AG10803 (cell line): ENCODE measurements around the gene ERC1.

Source experiments
- DNase-seq: peaks from one replicate; pipeline ENCODE4 v3.0.0; 2010; ENCODE audit warnings: low read depth
- H3K4me3 ChIP-seq: 2 replicates; pipeline ENCODE4 v1.5.1; 2011; ENCODE audit warnings: mild to moderate bottlenecking, low read length, control low read depth
- TF ChIP-seq, protein P1 (sequence below): conservative IDR thresholded peaks from 2 replicates; pipeline ENCODE4 v1.5.1; 2011; ENCODE audit warnings: mild to moderate bottlenecking, low read length, control low read depth, inconsistent platforms

The ERC1 gene

DNA sequence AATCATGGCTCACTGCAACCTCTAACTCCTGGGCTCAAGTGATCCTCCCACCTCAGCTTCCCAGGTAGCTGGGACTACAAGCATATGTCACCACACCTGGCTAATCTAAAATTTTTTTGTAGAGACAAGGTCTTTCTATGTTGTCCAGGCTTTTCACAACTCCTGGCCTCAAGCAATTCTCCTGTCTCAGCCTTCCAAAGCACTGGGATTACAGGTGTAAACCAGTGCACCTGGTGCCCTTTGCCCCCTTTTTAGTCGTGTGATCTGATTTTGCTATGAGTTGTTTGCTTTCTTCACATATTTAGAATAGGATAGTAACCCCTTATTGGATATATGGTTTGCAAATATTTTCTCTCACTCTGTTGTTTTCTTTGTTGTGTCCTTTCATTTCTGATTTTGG, 39.8 kb upstream of the ERC1 start:
- no peak for DNase-seq
- H3K4me3 ChIP-seq: no peak overlapping the region
- TF ChIP-seq, protein P1, sequence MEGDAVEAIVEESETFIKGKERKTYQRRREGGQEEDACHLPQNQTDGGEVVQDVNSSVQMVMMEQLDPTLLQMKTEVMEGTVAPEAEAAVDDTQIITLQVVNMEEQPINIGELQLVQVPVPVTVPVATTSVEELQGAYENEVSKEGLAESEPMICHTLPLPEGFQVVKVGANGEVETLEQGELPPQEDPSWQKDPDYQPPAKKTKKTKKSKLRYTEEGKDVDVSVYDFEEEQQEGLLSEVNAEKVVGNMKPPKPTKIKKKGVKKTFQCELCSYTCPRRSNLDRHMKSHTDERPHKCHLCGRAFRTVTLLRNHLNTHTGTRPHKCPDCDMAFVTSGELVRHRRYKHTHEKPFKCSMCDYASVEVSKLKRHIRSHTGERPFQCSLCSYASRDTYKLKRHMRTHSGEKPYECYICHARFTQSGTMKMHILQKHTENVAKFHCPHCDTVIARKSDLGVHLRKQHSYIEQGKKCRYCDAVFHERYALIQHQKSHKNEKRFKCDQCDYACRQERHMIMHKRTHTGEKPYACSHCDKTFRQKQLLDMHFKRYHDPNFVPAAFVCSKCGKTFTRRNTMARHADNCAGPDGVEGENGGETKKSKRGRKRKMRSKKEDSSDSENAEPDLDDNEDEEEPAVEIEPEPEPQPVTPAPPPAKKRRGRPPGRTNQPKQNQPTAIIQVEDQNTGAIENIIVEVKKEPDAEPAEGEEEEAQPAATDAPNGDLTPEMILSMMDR: no peak

DNA sequence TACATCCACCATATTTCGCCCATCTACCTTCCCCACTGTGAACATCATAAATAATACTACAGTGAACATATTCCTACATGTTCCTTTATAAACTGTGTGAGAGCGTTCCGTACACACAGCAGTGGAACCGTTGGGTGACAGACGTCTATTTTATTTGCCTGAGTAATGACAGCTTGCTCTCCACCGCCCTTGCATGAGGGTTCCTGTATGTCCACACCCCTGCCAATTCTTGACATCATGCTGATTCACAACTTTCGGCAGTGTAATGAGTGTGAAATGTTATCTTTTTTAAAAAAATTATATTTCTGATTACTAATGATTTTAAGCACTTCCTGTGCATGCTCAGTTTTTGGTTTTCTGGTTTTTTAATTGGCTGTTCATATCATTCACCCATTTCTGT, 37.2 kb upstream of the ERC1 start:
- TF ChIP-seq, protein P1: no peak
- H3K4me3 ChIP-seq: no peak overlapping the region
- peak; percentile 54 for DNase-seq

DNA sequence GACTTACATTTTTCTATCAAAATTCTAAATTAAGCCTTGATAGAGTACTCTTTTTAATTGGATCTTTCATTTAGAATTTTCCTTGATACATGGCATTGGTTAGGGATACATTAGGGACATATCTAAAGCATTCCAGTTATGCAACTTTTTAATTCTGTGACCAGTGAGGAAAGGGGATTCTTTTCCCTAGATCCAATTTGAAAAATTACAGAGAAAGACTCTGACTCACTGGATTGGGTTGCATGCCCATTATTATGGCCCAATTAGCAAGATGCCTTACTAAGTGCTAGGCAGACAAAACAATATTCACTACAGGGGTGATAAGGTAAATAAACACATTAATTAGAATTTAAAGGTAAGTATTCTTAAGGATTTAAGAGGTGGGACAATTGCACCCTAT, 36.3 kb upstream of the ERC1 start:
- peak; percentile 54 for DNase-seq
- TF ChIP-seq, protein P1: no peak
- no peak overlapping the region for H3K4me3 ChIP-seq

DNA sequence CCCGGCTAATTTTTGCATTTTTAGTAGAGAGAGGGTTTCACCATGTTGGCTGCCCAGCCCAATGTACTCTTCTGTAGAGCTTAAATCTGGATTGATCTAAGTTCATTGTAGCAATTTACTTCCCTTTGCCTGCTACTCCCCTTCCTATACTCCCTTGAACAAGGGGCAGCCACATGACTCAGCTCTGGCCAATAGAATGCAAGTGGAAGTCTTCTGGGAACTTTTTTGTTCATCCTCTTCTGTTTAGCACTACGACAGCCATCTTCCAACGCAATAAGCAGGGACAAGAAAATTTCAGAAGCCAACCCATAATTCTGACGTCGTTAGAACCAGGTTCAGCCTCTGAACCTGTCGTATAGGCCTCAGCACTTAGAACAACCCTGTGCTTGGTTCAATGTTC, 35.1 kb upstream of the ERC1 start:
- DNase-seq: no peak
- H3K4me3 ChIP-seq: no peak overlapping the region
- TF ChIP-seq, protein P1: no peak

DNA sequence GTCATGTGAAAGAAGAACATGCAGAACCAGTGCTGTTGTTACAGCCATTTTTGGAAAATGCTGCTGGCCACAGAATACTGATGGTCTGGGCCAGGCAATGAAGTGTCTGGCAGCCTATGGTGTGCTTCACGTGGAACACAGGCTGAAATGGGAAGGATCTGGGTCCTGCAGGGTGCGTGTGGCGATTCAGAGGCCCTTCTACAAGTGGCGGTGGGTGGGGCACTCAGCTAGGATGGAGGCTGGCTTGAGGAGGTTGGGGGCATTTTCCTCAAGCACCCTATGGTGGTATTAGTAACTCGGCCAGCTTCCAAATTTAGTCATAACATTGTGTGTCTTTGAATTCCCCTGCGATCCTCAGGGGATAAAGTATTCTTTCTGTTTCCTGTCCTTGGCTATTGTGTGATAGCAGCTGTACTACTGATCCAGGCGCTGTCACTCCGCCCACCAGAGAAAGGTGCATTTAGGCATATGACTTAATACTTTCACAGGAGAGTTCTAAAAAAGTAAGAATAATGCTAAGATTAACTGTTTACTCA, 32.4 kb upstream of the ERC1 start:
- TF ChIP-seq, protein P1: no peak
- DNase-seq: no peak
- H3K4me3 ChIP-seq: no peak overlapping the region

DNA sequence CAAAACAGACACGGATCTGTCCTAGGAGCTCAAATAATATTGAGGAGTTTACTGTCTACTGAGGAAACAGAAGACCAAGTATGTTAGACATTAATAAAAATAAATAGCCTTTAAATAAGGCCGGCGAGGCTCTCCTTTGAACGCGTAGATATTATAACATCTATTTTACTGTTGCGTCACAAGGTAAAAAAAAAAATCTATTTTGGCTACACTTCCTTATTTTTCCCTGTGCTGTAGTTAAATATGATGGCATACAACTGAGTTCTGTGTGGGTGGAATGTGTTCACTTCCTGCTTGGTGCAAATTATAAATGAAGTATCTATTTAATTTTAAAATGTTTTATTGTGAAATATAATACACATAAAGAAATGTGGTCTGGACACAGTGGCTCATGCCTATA, 24.3 kb upstream of the ERC1 start:
- H3K4me3 ChIP-seq: no peak overlapping the region
- DNase-seq: no peak
- TF ChIP-seq, protein P1: no peak

DNA sequence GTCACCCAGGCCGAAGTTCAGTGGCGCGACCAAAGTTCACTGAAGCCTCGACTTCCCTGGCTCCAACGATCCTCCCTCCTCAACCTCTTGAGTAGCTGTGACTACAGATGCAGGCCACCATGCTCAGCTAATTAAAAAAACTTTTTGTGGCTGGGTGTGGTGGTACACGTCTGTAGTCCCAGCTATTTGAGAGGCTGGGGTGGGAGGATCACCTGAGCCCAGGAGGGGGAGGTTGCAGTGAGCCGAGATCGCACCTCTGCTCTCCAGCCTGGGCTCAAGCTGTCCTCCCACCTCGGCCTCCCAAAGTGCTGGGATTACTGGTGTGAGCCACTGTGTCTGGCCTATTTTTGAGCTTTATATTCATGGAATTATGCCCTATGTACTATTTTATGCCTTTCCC, 23.4 kb upstream of the ERC1 start:
- TF ChIP-seq, protein P1: no peak
- DNase-seq: no peak
- H3K4me3 ChIP-seq: no peak overlapping the region
